ENCODE data around the gene ZFP36L2. TPM values are rescaled to one million over a fixed set of nuclear protein-coding genes. Genes with fewer than 3 reads are reported as not detected.

Gene ZFP36L2
- total and polyA plus RNA-seq, 12 donors = 26.8 to 69.6 (median 42.3) TPM

DNA sequence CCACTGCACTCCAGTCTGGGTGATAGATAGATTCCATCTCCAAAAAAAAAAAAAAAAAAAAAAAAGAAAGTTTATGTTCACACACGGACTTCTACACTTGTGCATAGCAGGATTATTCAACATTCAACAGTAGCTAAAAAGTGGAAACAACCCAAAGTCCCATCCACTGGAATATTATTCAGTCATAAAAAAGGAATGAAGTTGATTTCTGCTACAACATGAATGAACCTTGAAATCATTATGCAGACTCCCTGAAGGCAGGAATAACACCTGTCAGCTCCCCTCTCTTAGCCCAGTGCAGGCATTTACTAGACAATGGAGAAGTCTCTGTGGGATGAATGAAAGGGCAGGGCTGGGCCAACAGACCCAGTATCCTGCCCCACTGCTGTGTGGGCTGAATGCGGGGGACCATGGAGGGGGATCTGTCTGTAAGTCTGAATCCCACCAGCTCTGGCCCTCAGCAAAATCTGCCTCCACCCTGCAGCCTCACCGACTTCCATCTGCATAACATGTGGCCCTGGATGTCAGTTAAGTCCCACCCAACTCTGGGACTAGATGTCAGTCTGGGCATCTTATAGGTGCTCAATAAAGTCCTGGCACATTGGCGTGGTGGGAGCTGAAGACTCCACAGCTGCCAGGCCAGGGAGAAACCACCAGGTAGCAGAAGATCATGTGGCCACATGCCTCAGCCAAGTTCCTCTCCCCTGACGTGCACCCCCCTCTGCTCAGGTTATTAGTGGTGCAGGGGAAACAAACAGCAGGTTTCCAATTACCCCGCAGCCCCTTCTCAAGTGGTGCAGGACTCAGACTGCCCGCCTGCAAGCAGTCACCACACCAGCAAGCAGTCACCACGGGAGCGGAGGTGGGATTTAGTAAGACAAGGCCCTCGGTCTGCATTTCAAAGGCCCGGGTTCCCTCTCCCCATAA, 8.9 kb downstream of the ZFP36L2 start:
- Histone ChIP-seq H3K27me3 (no peaks in the 10 kb centered on the region), H3K36me3 (peaks cover 0 to 6% (median under 1%) of the 10 kb centered on the region in 9 donors), H3K4me3 (peak overlapping the region in 7 of 10 donors; percentile 5 to 94 (median 88)), H3K4me1 (peaks cover 14 to 75% (median 61%) of the 10 kb centered on the region in 9 donors), H3K27ac (peak overlapping the region; percentile 96 to 100 (median 99)), H3K9me3 (no peaks in the 10 kb centered on the region)
- intact Hi-C loops (cut with DNase I) = loop anchor here in 5 of 10 donors (2.0 to 10.0 kb wide), 5 partner anchors 40 to 63 kb away; no protein-coding TSS in a partner anchor
- 42 to 52% methylated on average over 11 of the region's 11 CpGs for WGBS, 2 donors
- DNase-seq = peak in 1 of 2 donors; percentile 34
- TF ChIP-seq CTCF (IDR thresholded peaks at IDR 0.05) = no peak
- ATAC-seq = no peak

DNA sequence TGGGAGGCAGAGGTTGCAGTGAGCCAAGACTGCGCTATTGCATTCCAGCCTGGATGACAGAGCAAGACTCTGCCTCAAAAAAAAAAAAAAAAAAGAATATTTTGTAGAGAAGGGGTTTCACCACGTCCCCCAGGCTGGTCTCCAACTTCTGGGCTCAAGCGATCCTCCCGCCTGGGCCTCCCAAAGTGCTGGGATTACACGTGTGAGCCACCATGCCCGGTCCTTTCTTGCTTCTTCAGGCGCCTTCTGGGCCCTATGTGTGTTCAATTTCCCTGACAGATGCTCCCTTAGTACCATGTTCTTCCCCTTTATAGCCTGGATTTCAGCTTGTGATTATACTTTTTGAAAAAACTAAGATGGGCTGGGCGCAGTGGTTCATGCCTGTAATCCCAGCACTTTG, 9.8 kb downstream of the ZFP36L2 start:
- no peaks in the 10 kb centered on the region for H3K9me3 ChIP-seq
- peaks cover 14 to 75% (median 52%) of the 10 kb centered on the region in 9 donors for H3K4me1 ChIP-seq
- H3K36me3 ChIP-seq = no peaks in the 10 kb centered on the region
- no peaks in the 10 kb centered on the region for H3K27me3 ChIP-seq
- WGBS, 2 donors = 93 to 97% methylated on average over 8 of the region's 8 CpGs
- intact Hi-C loops (cut with DNase I) = loop anchor here in 4 of 10 donors (5.0 to 10.0 kb wide), 4 partner anchors 39 to 62 kb away; no protein-coding TSS in a partner anchor
- DNase-seq (no peak), ATAC-seq (no peak)
- H3K4me3 ChIP-seq = no peak overlapping the region
- TF ChIP-seq CTCF (IDR thresholded peaks at IDR 0.05) = no peak
- peak overlapping the region in 5 of 10 donors; percentile 54 to 99 (median 99) for H3K27ac ChIP-seq

DNA sequence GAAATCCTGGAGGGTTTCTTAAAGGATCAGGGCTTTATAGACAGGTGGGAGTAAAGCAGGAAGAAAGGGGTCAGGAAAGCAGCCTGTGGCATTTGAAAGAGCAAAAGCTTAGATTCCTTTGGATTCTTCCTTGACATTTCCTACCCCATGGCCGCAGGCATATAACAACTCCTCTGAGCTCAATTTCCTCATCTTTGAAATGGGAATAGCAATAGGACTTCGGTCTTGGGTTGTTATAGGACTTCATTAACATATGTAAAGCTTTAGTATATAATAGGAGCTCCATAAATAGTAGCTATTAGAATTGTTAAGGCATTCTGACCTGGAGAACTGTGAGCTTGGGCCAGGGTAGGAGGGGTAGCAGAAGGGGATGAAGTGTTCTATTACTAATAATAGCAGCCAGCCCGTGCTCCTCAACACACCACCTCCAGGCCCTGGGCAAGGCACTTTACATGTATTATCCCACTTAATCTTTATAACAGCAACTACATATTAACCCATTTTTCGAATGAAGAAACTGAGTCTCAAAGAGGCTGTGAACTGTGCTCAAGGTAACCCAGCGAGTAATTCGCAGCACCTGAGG, 10.6 kb downstream of the ZFP36L2 start:
- DNase-seq = no peak
- peaks cover 14 to 75% (median 46%) of the 10 kb centered on the region in 9 donors for H3K4me1 ChIP-seq
- no peaks in the 10 kb centered on the region for H3K36me3 ChIP-seq
- no peak for TF ChIP-seq CTCF (IDR thresholded peaks at IDR 0.05)
- no peak overlapping the region for H3K4me3 ChIP-seq
- H3K27ac ChIP-seq = peak overlapping the region in 7 of 10 donors; percentile 34 to 99 (median 97)
- 63 to 75% methylated on average over 6 of the region's 6 CpGs for WGBS, 2 donors
- no peak for ATAC-seq
- H3K9me3 ChIP-seq = no peaks in the 10 kb centered on the region
- H3K27me3 ChIP-seq = no peaks in the 10 kb centered on the region
- intact Hi-C loops (cut with DNase I) = loop anchor here in 4 of 10 donors (5.0 to 10.0 kb wide), 4 partner anchors 38 to 61 kb away; no protein-coding TSS in a partner anchor

GRCh38 chr2:43214253-43214652, 12.2 kb downstream of the ZFP36L2 start:
- TF ChIP-seq CTCF (IDR thresholded peaks at IDR 0.05) = no peak
- intact Hi-C loops (cut with DNase I) = loop anchor here in 2 of 10 donors (5.0 to 10.0 kb wide), 2 partner anchors 37 to 59 kb away; no protein-coding TSS in a partner anchor
- WGBS, 2 donors = 86 to 88% methylated on average over 5 of the region's 5 CpGs

More at GRCh38 chr2:43214253-43214652, 12.2 kb downstream of the ZFP36L2 start:
- no peak overlapping the region for H3K4me3 ChIP-seq
- no peaks in the 10 kb centered on the region for H3K27me3 ChIP-seq
- no peak overlapping the region for H3K27ac ChIP-seq
- H3K4me1 ChIP-seq = peaks cover 11 to 71% (median 39%) of the 10 kb centered on the region in 9 donors
- H3K9me3 ChIP-seq = no peaks in the 10 kb centered on the region
- ATAC-seq (no peak), DNase-seq (no peak)
- H3K36me3 ChIP-seq = no peaks in the 10 kb centered on the region

Measured in heart right ventricle (tissue), 16 donors.